ENCODE results near the gene ADPRHL1.
A peak's percentile ranks its signal among the peaks of the same experiment; 100 is the strongest.

The ADPRHL1 gene

DNA sequence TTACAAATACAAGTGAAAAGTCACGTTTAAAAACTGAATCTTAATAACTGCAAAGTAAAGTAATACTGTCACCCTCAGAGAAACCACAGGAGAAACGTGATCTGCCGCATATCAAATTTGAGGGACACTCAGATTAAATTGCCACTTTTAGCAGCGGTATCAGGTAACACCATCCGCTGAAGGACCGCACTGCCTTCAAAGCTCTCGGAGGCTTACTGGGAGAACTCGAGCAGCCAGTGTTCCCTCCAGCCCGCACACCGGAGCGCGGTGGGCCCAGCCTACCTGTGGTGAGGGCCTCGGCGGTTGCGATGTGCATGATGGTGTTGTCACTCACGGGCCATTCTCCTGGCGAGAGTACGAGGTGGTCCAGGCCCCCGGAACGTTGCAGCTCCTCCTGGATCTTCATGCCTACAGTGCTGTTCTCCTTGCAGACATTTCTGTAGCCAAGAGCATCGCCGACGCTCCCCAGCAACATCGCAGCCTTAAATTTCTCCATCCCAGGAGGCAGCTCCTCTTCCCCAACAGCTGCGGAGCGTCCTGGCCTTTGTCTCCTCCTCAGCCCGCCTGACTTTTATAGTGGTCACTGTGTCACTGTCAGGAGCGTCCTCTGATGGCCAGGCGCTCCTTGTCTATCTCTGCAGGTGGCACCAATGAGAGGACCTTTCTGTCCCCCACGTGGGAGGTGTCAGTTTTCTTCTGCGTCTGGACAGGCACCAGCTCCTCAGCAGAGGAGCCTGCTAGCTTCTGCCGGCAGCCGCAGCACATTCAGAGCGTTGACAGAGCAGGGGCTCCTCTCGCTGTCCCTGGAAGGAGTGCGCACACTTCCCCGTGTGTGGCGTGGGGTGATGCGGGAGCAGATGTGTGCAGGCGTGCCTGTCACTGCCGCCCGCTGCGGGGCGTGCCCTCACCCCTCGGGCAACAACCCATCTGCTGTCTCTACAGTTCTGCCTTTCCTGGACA, at the start of gene ADPRHL1:
TSS of gene ADPRHL1 (minus strand) at position 547 of the 960 bp plus-strand sequence. CDS start at position 496, 51 bp downstream.
- TF ChIP-seq CTCF (conservative IDR thresholded peaks at IDR 0.05; ENCODE audit: low read depth, low read length) = no peak
- H3K4me3 ChIP-seq (ENCODE audit: low read depth, low read length) = no peak within 1 kb of the TSS
- DNase-seq (ENCODE audit: low read depth) = no peak

DNA sequence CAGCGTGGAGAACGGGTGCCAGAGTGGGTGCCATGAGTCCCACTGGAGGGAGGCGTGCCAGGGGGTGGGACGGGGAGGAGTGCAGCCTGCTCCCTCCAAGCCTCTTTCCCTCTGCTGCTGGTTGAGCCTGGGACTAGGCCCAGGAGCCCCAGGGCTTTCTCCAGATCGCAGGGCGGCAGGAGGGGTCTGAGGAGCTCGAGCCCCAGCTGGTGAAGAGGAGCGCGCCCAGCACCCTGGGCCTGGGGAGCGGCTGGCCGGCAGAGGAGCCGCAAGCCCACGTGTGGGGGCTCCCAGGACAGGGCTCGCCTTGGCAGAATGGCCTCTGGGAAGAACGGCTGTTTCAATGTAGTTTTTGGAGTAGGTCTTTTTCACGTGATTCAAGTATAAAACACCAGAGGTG, 49.4 kb upstream of the ADPRHL1 start:
- H3K4me3 ChIP-seq (ENCODE audit: low read depth, low read length) = no peak overlapping the region
- no peak for TF ChIP-seq CTCF (conservative IDR thresholded peaks at IDR 0.05; ENCODE audit: low read depth, low read length)
- DNase-seq (ENCODE audit: low read depth) = no peak

DNA sequence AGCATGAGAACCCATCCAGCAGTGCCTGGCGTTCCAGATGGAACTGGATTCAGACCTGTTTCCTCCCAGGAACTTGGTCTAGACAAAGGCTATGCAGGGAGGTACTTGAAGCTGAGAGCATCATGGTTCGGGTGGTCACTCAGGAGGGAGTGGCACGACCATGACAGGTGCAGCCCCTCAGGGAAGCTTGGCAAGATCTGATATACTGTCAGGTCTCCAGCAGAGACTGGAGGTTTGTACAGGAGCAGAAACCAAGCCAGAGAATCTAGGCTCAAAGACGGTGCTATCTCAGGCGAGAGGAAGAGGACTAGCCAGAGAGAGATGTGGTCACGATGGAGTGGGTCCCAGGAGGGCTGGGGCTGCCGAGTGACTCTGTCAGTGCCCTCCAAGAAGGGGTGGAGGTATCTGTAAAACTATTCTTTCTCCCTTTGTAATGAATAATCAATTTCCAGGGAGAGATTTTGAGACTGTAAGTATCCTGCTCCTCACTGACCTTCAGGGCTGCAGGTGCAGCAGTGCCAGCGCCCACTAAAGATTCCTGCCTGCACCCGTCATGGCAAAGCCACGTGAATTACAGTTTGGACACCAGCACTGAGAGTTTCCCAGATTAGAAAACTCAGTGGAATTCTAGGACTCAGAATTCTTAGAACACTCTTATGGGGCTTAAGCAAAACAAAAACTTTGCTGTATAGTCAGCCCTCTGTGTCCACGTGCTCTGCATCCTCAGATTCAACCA, 47.4 kb upstream of the ADPRHL1 start:
- DNase-seq (ENCODE audit: low read depth) = no peak
- no peak overlapping the region for H3K4me3 ChIP-seq (ENCODE audit: low read depth, low read length)
- TF ChIP-seq CTCF (conservative IDR thresholded peaks at IDR 0.05; ENCODE audit: low read depth, low read length) = no peak

DNA sequence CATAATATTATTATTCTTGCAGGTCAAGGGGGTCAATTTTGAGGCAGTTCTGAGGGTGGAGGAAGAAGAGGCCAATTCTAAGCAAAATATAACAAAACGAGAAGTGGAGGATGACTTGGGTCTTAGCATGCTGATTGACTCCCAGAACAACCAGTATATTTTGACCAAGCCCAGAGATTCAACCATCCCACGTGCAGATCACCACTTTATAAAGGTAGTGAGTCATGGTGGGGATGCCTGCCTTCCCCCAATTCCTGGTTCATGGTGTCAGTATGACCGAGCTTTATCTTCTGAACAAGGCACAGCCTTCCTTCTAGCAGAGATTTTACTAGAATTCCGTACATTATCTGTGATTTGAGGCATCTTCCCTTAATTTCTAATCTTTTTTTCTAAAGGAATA, 46.6 kb upstream of the ADPRHL1 start:
- H3K4me3 ChIP-seq (ENCODE audit: low read depth, low read length) = no peak overlapping the region
- peak; percentile 50 for DNase-seq (ENCODE audit: low read depth)
- no peak for TF ChIP-seq CTCF (conservative IDR thresholded peaks at IDR 0.05; ENCODE audit: low read depth, low read length)

GRCh38 chr13:113498905-113499304, 45.6 kb upstream of the ADPRHL1 start:
- no peak for TF ChIP-seq CTCF (conservative IDR thresholded peaks at IDR 0.05; ENCODE audit: low read depth, low read length)
- H3K4me3 ChIP-seq (ENCODE audit: low read depth, low read length) = no peak overlapping the region
- DNase-seq (ENCODE audit: low read depth) = no peak

DNA sequence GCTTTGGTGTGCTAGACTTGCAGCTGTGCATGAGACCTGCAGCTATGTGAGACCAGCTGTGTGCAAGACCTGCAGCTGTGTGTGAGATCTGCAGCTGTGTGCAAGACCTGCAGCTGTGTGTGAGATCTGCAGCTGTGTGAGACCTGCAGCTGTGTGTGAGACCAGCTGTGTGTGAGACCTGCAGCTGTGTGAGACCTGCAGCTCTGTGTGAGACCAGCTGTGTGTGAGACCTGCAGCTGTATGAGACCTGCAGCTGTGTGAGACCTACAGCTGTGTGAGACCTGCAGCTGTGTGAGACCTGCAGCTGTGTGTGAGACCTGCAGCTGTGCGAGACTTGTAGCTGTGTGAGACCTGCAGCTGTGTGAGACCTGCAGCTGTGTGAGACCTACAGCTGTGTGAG, 43.9 kb upstream of the ADPRHL1 start:
- DNase-seq (ENCODE audit: low read depth) = peak; percentile 37
- TF ChIP-seq CTCF (conservative IDR thresholded peaks at IDR 0.05; ENCODE audit: low read depth, low read length) = no peak
- H3K4me3 ChIP-seq (ENCODE audit: low read depth, low read length) = no peak overlapping the region

Data from choroid plexus epithelial cell (primary cell).